Measurements from ENCODE around the gene GGA1. TPM values are rescaled to one million over a fixed set of nuclear protein-coding genes. Genes with fewer than 3 reads are reported as not detected.

Gene GGA1
- total and polyA plus RNA-seq, 2 donors (not counting 1 experiment from before 2014, with no cell fraction given): 18.0 to 27.9 TPM

GRCh38 chr22:37659066-37659896 is 50.6 kb downstream of the GGA1 start:
- Histone ChIP-seq H3K9me3 (ENCODE audit: control insufficient read depth, insufficient read depth, low read depth, low read length) (no peaks in the 10 kb centered on the region), H4K20me1 (ENCODE audit: control insufficient read depth, extremely low read depth, insufficient read depth, low read length) (no peaks in the 10 kb centered on the region), H3K27ac (ENCODE audit: insufficient read depth, low read length) (peak overlapping the region; percentile 54), H3K4me2 (ENCODE audit: extremely low read depth, insufficient read depth, low read length) (peak overlapping the region; percentile 92), H3K9ac (ENCODE audit: insufficient read depth, low read length) (peak overlapping the region; percentile 65), H3K36me3 (ENCODE audit: control insufficient read depth, insufficient read depth, low read length) (no peaks in the 10 kb centered on the region), H2AFZ (ENCODE audit: low read length) (no peak overlapping the region), H3K4me1 (ENCODE audit: control insufficient read depth, extremely low read depth, insufficient read depth, low read length) (peaks cover 30% of the 10 kb centered on the region), H3K4me3 (replicated peaks in 1 of 4; ENCODE audit: control extremely low read depth in 1 of 4, insufficient read depth in 1 of 4, low read depth in 3 of 4, low read length in 4 of 4) (peak overlapping the region; percentile 59 to 79 (median 69)), H3K79me2 (ENCODE audit: control insufficient read depth, insufficient read depth, low read length) (peaks cover 35% of the 10 kb centered on the region), H3K27me3 (ENCODE audit: control insufficient read depth, insufficient read depth, low read length) (no peaks in the 10 kb centered on the region)
- TF ChIP-seq CTCF (conservative IDR thresholded peaks at IDR 0.05 in 1 of 2, IDR thresholded peaks at IDR 0.05 in 1 of 2; ENCODE audit: low read depth in 1 of 2, low read length in 2 of 2): no peak
- TF ChIP-seq EZH2 (IDR thresholded peaks at IDR 0.05; ENCODE audit: low read length, missing control alignments): no peak
- DNase-seq (ENCODE audit: low read depth in 2 of 2): no peak

GRCh38 chr22:37659897-37660708 is 51.5 kb downstream of the GGA1 start:
- peaks cover 30% of the 10 kb centered on the region for H3K4me1 ChIP-seq (ENCODE audit: control insufficient read depth, extremely low read depth, insufficient read depth, low read length)
- H3K27ac ChIP-seq (ENCODE audit: insufficient read depth, low read length): peak overlapping the region; percentile 54
- peak overlapping the region; percentile 59 to 79 (median 69) for H3K4me3 ChIP-seq (replicated peaks in 1 of 4; ENCODE audit: control extremely low read depth in 1 of 4, insufficient read depth in 1 of 4, low read depth in 3 of 4, low read length in 4 of 4)
- no peak for DNase-seq (ENCODE audit: low read depth in 2 of 2)
- TF ChIP-seq CTCF (conservative IDR thresholded peaks at IDR 0.05 in 1 of 2, IDR thresholded peaks at IDR 0.05 in 1 of 2; ENCODE audit: low read depth in 1 of 2, low read length in 2 of 2) (no peak), EZH2 (IDR thresholded peaks at IDR 0.05; ENCODE audit: low read length, missing control alignments) (no peak)
- no peak overlapping the region for H3K9ac ChIP-seq (ENCODE audit: insufficient read depth, low read length)
- peaks cover 43% of the 10 kb centered on the region for H3K79me2 ChIP-seq (ENCODE audit: control insufficient read depth, insufficient read depth, low read length)
- no peaks in the 10 kb centered on the region for H3K9me3 ChIP-seq (ENCODE audit: control insufficient read depth, insufficient read depth, low read depth, low read length)
- no peak overlapping the region for H2AFZ ChIP-seq (ENCODE audit: low read length)
- peak overlapping the region; percentile 92 for H3K4me2 ChIP-seq (ENCODE audit: extremely low read depth, insufficient read depth, low read length)
- H3K36me3 ChIP-seq (ENCODE audit: control insufficient read depth, insufficient read depth, low read length): no peaks in the 10 kb centered on the region
- H3K27me3 ChIP-seq (ENCODE audit: control insufficient read depth, insufficient read depth, low read length): no peaks in the 10 kb centered on the region
- no peaks in the 10 kb centered on the region for H4K20me1 ChIP-seq (ENCODE audit: control insufficient read depth, extremely low read depth, insufficient read depth, low read length)

GRCh38 chr22:37660709-37661045 is 52.0 kb downstream of the GGA1 start:
- Histone ChIP-seq H3K27ac (ENCODE audit: insufficient read depth, low read length) (peak overlapping the region; percentile 89), H3K4me2 (ENCODE audit: extremely low read depth, insufficient read depth, low read length) (peak overlapping the region; percentile 92), H3K4me1 (ENCODE audit: control insufficient read depth, extremely low read depth, insufficient read depth, low read length) (peaks cover 30% of the 10 kb centered on the region), H3K9me3 (ENCODE audit: control insufficient read depth, insufficient read depth, low read depth, low read length) (no peaks in the 10 kb centered on the region), H3K79me2 (ENCODE audit: control insufficient read depth, insufficient read depth, low read length) (peaks cover 47% of the 10 kb centered on the region), H3K9ac (ENCODE audit: insufficient read depth, low read length) (no peak overlapping the region), H4K20me1 (ENCODE audit: control insufficient read depth, extremely low read depth, insufficient read depth, low read length) (no peaks in the 10 kb centered on the region), H3K4me3 (replicated peaks in 1 of 4; ENCODE audit: control extremely low read depth in 1 of 4, insufficient read depth in 1 of 4, low read depth in 3 of 4, low read length in 4 of 4) (no peak overlapping the region), H3K27me3 (ENCODE audit: control insufficient read depth, insufficient read depth, low read length) (no peaks in the 10 kb centered on the region), H3K36me3 (ENCODE audit: control insufficient read depth, insufficient read depth, low read length) (peaks cover 4% of the 10 kb centered on the region), H2AFZ (ENCODE audit: low read length) (no peak overlapping the region)
- TF ChIP-seq CTCF (conservative IDR thresholded peaks at IDR 0.05 in 1 of 2, IDR thresholded peaks at IDR 0.05 in 1 of 2; ENCODE audit: low read depth in 1 of 2, low read length in 2 of 2) (no peak), EZH2 (IDR thresholded peaks at IDR 0.05; ENCODE audit: low read length, missing control alignments) (no peak)
- no peak for DNase-seq (ENCODE audit: low read depth in 2 of 2)
